A549 treated with DMSO at 1 μM for 4 hours (cell line): ENCODE measurements around the gene DSG1. TPM values are rescaled to one million over a fixed set of nuclear protein-coding genes. Genes with fewer than 3 reads are reported as not detected.

Source experiments
- total RNA-seq: library from RNA; stranded (reverse); fragments of 200-300 nt; extraction: Qiagen RNA extraction; gene quantifications from 5 replicates; pipeline ENCODE4 v1.2.3, GENCODE V29; 2022; ENCODE audit warnings: low read depth

Gene DSG1
- not detected in 5 replicates for total RNA-seq

GRCh38 chr18:31317860-31318259, at the start of gene DSG1:
TSS of gene DSG1 (plus strand) at chr18:31318160. CDS start at chr18:31318301, 141 bp downstream.

GRCh38 chr18:31376477-31376876, 58.5 kb downstream of the DSG1 start, which contains the start of gene DSG4:
TSS of gene DSG4 (plus strand) at chr18:31376777. CDS start at chr18:31376912, 135 bp downstream.

Other genes with a start within 250 kb of the DSG1 start
- gene DSC2, start 215.7 kb upstream of the DSG1 start, total RNA-seq, result 1.2 to 2.0 TPM (median 1.5 TPM) in 5 replicates
- not detected in 5 replicates for gene DSC1, start 155.3 kb upstream of the DSG1 start, total RNA-seq
- gene DSG4, start 58.6 kb downstream of the DSG1 start, total RNA-seq, result 0.02 TPM in 1 of 5 replicates, not detected in the others
- 0.01 to 0.02 TPM in 2 of 5 replicates, not detected in the others for gene DSG3, start 129.6 kb downstream of the DSG1 start, total RNA-seq
- gene DSG2, start 180.0 kb downstream of the DSG1 start, total RNA-seq, result 48.7 to 82.8 TPM (median 68.1 TPM) in 5 replicates